ENCODE data around the gene KDSR. TPM values are rescaled to one million over a fixed set of nuclear protein-coding genes. Genes with fewer than 3 reads are reported as not detected.

The KDSR gene
- total and polyA plus RNA-seq, 9 of the 15 experiments (the other 6 are each of a cell fraction or from before 2014, with no cell fraction given): 4.0 to 24.7 (median 12.4) TPM

- H3K4me1 ChIP-seq (replicated peaks in 1 of 2; ENCODE audit: control insufficient read depth in 2 of 2, insufficient read depth in 2 of 2, low read length in 2 of 2): no peaks in the 10 kb centered on the region
- H3K9ac ChIP-seq (ENCODE audit: insufficient read depth in 1 of 2, low read depth in 2 of 2, low read length in 2 of 2): no peak overlapping the region
- no peak overlapping the region for H3K4me3 ChIP-seq
- H2AFZ ChIP-seq (ENCODE audit: low read depth, low read length): no peak overlapping the region
- in situ Hi-C loops (cut with MboI): no loop called here
- H3K9me1 ChIP-seq (ENCODE audit: control insufficient read depth, insufficient read depth, low read length): no peaks in the 10 kb centered on the region
- POLR2A ChIA-PET: no interaction called here
- no peaks in the 10 kb centered on the region for H3K9me3 ChIP-seq (replicated peaks; ENCODE audit: control insufficient read depth, insufficient read depth, low read depth, low read length)
- no peak for ATAC-seq
- DNase-seq (ENCODE audit: extremely low read depth in 1 of 4, low spot score in 3 of 4): no peak
- FAIRE-seq: no peak
- intact Hi-C loops (cut with micrococcal nuclease): no loop called here
- H3K4me2 ChIP-seq (ENCODE audit: insufficient read depth, low read length): no peak overlapping the region
- 0% methylated on average over 2 of the region's 2 CpGs for WGBS (ENCODE audit: insufficient coverage, low coverage, missing lambda C conversion rate)
- no peaks in the 10 kb centered on the region for H4K20me1 ChIP-seq (replicated peaks; ENCODE audit: control insufficient read depth, insufficient read depth, low read length)
- H3K27me3 ChIP-seq (ENCODE audit: control insufficient read depth in 2 of 2, insufficient read depth in 2 of 2, low read length in 2 of 2): peaks cover 0 to 20% of the 10 kb centered on the region in 2 experiments; a peak in 3 of 5 replicates
- H3K27ac ChIP-seq (ENCODE audit: extremely low read depth, low read depth, low read length): no peak overlapping the region
- no TSS peak for BruUV-seq (replicated peaks)
- no peaks in the 10 kb centered on the region for H3K36me3 ChIP-seq (ENCODE audit: control insufficient read depth, insufficient read depth, low read length)
- no peaks in the 10 kb centered on the region for H3K79me2 ChIP-seq (ENCODE audit: control insufficient read depth, insufficient read depth, low read length)
- CTCF ChIA-PET (ENCODE audit: low intra/inter-chr PET ratio): no interaction called here
- TF ChIP-seq ZNF764 (CRISPR knock-in tag; IDR thresholded peaks at IDR 0.05; ENCODE audit: low read depth) (no peak), CHCHD3 (CRISPR knock-in tag; IDR thresholded peaks at IDR 0.05) (no peak), CEBPZ (IDR thresholded peaks at IDR 0.05; ENCODE audit: borderline replicate concordance, low read depth, low read length) (no peak), ATF4 (CRISPR knock-in tag; IDR thresholded peaks at IDR 0.05) (no peak), FOXJ3 (CRISPR knock-in tag; IDR thresholded peaks at IDR 0.05) (no peak), CBX8 (IDR thresholded peaks at IDR 0.05; ENCODE audit: borderline replicate concordance, extremely low read depth, low read depth, low read length, poor library complexity, severe bottlenecking) (no peak), ZNF253 (CRISPR knock-in tag; conservative IDR thresholded peaks at IDR 0.05) (no peak), FOXK1 (CRISPR knock-in tag; IDR thresholded peaks at IDR 0.05; ENCODE audit: borderline replicate concordance) (no peak), SMARCE1 (IDR thresholded peaks at IDR 0.05) (no peak), NFIX (CRISPR knock-in tag; IDR thresholded peaks at IDR 0.05; ENCODE audit: low read depth) (no peak), ZZZ3 (IDR thresholded peaks at IDR 0.05) (no peak), ZC3H11A (IDR thresholded peaks at IDR 0.05; ENCODE audit: low read depth, low read length) (no peak)
- TF ChIP-seq, protein P1, sequence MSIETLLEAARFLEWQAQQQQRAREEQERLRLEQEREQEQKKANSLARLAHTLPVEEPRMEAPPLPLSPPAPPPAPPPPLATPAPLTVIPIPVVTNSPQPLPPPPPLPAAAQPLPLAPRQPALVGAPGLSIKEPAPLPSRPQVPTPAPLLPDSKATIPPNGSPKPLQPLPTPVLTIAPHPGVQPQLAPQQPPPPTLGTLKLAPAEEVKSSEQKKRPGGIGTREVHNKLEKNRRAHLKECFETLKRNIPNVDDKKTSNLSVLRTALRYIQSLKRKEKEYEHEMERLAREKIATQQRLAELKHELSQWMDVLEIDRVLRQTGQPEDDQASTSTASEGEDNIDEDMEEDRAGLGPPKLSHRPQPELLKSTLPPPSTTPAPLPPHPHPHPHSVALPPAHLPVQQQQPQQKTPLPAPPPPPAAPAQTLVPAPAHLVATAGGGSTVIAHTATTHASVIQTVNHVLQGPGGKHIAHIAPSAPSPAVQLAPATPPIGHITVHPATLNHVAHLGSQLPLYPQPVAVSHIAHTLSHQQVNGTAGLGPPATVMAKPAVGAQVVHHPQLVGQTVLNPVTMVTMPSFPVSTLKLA (conservative IDR thresholded peaks at IDR 0.05): no peak
- TF ChIP-seq, protein P2, sequence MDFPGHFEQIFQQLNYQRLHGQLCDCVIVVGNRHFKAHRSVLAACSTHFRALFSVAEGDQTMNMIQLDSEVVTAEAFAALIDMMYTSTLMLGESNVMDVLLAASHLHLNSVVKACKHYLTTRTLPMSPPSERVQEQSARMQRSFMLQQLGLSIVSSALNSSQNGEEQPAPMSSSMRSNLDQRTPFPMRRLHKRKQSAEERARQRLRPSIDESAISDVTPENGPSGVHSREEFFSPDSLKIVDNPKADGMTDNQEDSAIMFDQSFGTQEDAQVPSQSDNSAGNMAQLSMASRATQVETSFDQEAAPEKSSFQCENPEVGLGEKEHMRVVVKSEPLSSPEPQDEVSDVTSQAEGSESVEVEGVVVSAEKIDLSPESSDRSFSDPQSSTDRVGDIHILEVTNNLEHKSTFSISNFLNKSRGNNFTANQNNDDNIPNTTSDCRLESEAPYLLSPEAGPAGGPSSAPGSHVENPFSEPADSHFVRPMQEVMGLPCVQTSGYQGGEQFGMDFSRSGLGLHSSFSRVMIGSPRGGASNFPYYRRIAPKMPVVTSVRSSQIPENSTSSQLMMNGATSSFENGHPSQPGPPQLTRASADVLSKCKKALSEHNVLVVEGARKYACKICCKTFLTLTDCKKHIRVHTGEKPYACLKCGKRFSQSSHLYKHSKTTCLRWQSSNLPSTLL (IDR thresholded peaks at IDR 0.05): no peak
Observed at GRCh38 chr18:63288311-63288710, 78.7 kb downstream of the KDSR start.
